OCI-LY7 (cell line): ENCODE data around the gene KATNAL2. TPM values are rescaled to one million over a fixed set of nuclear protein-coding genes. Genes with fewer than 3 reads are reported as not detected.
A peak's percentile ranks its signal among the peaks of the same experiment; 100 is the strongest.

Experiments
- BruUV-seq: library from RNA; stranded (reverse); fragments of 400-500 nt; replicated peaks from 2 replicates; lab custom pipeline; 2021; lab: Mats Ljungman, UMichigan
- CTCF ChIA-PET: fragments of 300-600 bp; sonication (Branson Sonifier 250); formaldehyde crosslinking; loops from one replicate; lab custom pipeline; 2022; ENCODE audit warnings: antibody characterized with exemption; ENCODE audit not compliant: unreplicated experiment; lab: Charles Lee
- POLR2A ChIA-PET: fragments of 300-600 bp; sonication (Branson Sonifier 250); formaldehyde crosslinking; loops from one replicate; lab custom pipeline; 2022; ENCODE audit warnings: antibody characterized with exemption; lab: Charles Lee
- DNase-seq: peaks from one replicate; pipeline ENCODE4 v3.0.0-alpha.2; 2015; ENCODE audit warnings: low spot score
- H2AFZ ChIP-seq: fragments of 200-600 bp; sonication (generic), shearing (Covaris generic); 2 replicates; pipeline ENCODE4 v1.6.1; 2014; ENCODE audit warnings: mild to moderate bottlenecking, antibody characterized with exemption, low read length, moderate library complexity
- H3K27ac ChIP-seq: fragments of 200-600 bp; sonication (generic); 2 replicates; pipeline ENCODE4 v1.5.1; 2014; ENCODE audit warnings: mixed run types, low read depth, mild to moderate bottlenecking, moderate library complexity, low read length, inconsistent platforms; ENCODE audit not compliant: poor library complexity, severe bottlenecking
- H3K36me3 ChIP-seq: fragments of 200-600 bp; sonication (generic); 2 replicates; pipeline ENCODE4 v1.6.1; 2014; ENCODE audit warnings: mild to moderate bottlenecking, antibody characterized with exemption, low read length, moderate library complexity, mixed read lengths; ENCODE audit not compliant: insufficient read depth
- H3K4me1 ChIP-seq: fragments of 200-600 bp; sonication (generic); 2 replicates; pipeline ENCODE4 v1.5.1; 2014; ENCODE audit warnings: mild to moderate bottlenecking, low read length; ENCODE audit not compliant: insufficient read depth, poor library complexity, severe bottlenecking
- H3K4me2 ChIP-seq: fragments of 200-600 bp; sonication (generic); 2 replicates; pipeline ENCODE4 v1.6.1; 2014; ENCODE audit warnings: mild to moderate bottlenecking, low read length
- H3K4me3 ChIP-seq: fragments of 200-600 bp; sonication (generic); 2 replicates; pipeline ENCODE4 v1.5.1; 2014; ENCODE audit warnings: mild to moderate bottlenecking, low read depth, low read length; ENCODE audit not compliant: poor library complexity, severe bottlenecking
- H3K79me2 ChIP-seq: fragments of 200-600 bp; sonication (generic); 2 replicates; pipeline ENCODE4 v1.6.1; 2016; ENCODE audit warnings: low read depth, mild to moderate bottlenecking, low read length, moderate library complexity, mixed read lengths; ENCODE audit not compliant: insufficient read depth
- H3K9me2 ChIP-seq: fragments of 200-600 bp; sonication (generic); 2 replicates; pipeline ENCODE4 v1.6.1; 2016; ENCODE audit warnings: mild to moderate bottlenecking, low read length, mixed read lengths; ENCODE audit not compliant: insufficient read depth
- H3K9me3 ChIP-seq: fragments of 200-600 bp; sonication (generic); 2 replicates; pipeline ENCODE4 v1.6.1; 2014; ENCODE audit warnings: mild to moderate bottlenecking, mixed run types, low read length, mixed read lengths
- H4K20me1 ChIP-seq: fragments of 200-600 bp; sonication (generic); 2 replicates; pipeline ENCODE4 v1.6.1; 2014; ENCODE audit warnings: mild to moderate bottlenecking, antibody characterized with exemption, low read length, moderate library complexity, mixed read lengths; ENCODE audit not compliant: insufficient read depth
- EZH2phosphoT487 ChIP-seq: fragments of 200-600 bp; sonication (generic); IDR thresholded peaks from 2 replicates; pipeline ENCODE4 v1.6.1; 2018; ENCODE audit warnings: low read depth, borderline replicate concordance, mild to moderate bottlenecking, mixed run types, antibody characterized with exemption, low read length, moderate library complexity, mixed read lengths
- intact Hi-C: fragments of 100-400 bp; cut with micrococcal nuclease; formaldehyde crosslinking; loops from one replicate; pipeline ENCODE4 v1.10.0; 2022; ENCODE audit not compliant: unreplicated experiment
- total RNA-seq, 2 experiments: library from RNA; depleted of rRNA in 1 of 2; stranded (reverse); fragments of >200 nt in 1 of 2; shearing (Covaris generic) in 1 of 2; gene quantifications; 2 replicates each; pipeline ENCODE4 v1.2.3, GENCODE V29; 2014 to 2022
- TF ChIP-seq, protein P1 (sequence below): fragments of 200-600 bp; sonication (generic); conservative IDR thresholded peaks from 2 replicates; pipeline ENCODE4 v1.5.1; 2014; ENCODE audit warnings: mild to moderate bottlenecking, antibody characterized with exemption, low read length, moderate library complexity, mixed read lengths

The KATNAL2 gene
- total RNA-seq, 2 experiments from 2014 or later, result 5.7 to 16.1 TPM

DNA sequence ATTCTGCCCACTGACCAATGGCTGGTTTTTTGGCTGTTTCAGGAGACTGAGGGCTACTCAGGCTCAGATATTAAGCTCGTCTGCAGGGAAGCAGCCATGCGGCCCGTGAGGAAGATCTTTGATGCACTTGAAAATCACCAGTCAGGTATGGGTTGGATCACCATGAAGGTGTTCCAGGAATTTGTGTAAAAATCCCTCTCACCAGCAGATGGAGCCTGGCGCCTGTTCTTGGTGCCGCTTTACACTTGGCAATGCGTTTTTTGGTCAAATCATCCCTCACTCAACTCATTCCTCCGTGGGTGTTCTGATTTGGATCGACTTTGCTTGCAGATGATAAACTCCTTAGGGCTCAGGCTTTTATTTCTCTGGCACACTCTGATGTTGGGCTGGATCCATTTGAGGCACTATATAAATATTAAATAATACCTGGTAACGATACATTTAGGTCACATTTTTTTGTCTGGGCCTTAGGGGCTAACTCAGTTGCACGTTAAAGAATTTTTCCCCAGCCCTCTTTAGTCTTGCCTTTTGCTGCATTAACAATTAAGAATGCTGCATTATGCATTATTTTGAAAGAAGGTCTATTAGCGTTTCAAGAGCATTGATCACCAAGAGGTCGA is 182.9 kb downstream of the KATNAL2 start:
- H3K79me2 ChIP-seq, result no peaks in the 10 kb centered on the region
- BruUV-seq, result no TSS peak
- intact Hi-C loops, result loop anchor here (1.0 kb wide), 1 partner anchor 105 kb away; no protein-coding TSS in a partner anchor

GRCh38 chr18:47108373-47108772 is 191.0 kb downstream of the KATNAL2 start:
- intact Hi-C loops, result no loop called here
- Histone ChIP-seq H2AFZ (no peak overlapping the region), H3K4me1 (no peaks in the 10 kb centered on the region), H3K9me3 (no peaks in the 10 kb centered on the region), H3K4me3 (no peak overlapping the region), H3K27ac (no peak overlapping the region), H3K4me2 (no peak overlapping the region), H4K20me1 (no peaks in the 10 kb centered on the region), H3K36me3 (no peaks in the 10 kb centered on the region; the same call in 1 of the 2 replicates), H3K79me2 (no peaks in the 10 kb centered on the region), H3K9me2 (no peaks in the 10 kb centered on the region)
- no TSS peak for BruUV-seq
- TF ChIP-seq EZH2phosphoT487, result no peak
- TF ChIP-seq, protein P1, sequence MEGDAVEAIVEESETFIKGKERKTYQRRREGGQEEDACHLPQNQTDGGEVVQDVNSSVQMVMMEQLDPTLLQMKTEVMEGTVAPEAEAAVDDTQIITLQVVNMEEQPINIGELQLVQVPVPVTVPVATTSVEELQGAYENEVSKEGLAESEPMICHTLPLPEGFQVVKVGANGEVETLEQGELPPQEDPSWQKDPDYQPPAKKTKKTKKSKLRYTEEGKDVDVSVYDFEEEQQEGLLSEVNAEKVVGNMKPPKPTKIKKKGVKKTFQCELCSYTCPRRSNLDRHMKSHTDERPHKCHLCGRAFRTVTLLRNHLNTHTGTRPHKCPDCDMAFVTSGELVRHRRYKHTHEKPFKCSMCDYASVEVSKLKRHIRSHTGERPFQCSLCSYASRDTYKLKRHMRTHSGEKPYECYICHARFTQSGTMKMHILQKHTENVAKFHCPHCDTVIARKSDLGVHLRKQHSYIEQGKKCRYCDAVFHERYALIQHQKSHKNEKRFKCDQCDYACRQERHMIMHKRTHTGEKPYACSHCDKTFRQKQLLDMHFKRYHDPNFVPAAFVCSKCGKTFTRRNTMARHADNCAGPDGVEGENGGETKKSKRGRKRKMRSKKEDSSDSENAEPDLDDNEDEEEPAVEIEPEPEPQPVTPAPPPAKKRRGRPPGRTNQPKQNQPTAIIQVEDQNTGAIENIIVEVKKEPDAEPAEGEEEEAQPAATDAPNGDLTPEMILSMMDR, result no peak
- no peak for DNase-seq
- ChIA-PET POLR2A (interaction anchor here (0.6 kb wide), 1 partner anchor 1455 kb away, joined by 3 read pairs; no protein-coding TSS in a partner anchor), CTCF (no interaction called here)

More for the DNA sequence above, 182.9 kb downstream of the KATNAL2 start:
- Histone ChIP-seq H3K4me1 (no peaks in the 10 kb centered on the region), H4K20me1 (no peaks in the 10 kb centered on the region), H3K36me3 (no peaks in the 10 kb centered on the region), H3K9me2 (no peaks in the 10 kb centered on the region), H3K4me2 (no peak overlapping the region), H2AFZ (no peak overlapping the region), H3K4me3 (no peak overlapping the region), H3K9me3 (no peaks in the 10 kb centered on the region), H3K27ac (no peak overlapping the region)
- POLR2A ChIA-PET, result no interaction called here
- TF ChIP-seq, protein P1, result peak; percentile 74
- TF ChIP-seq EZH2phosphoT487, result no peak
- CTCF ChIA-PET, result no interaction called here
- peak; percentile 33 for DNase-seq

- no peaks in the 10 kb centered on the region; the same call in 1 of the 2 replicates for H3K36me3 ChIP-seq
- H3K4me3 ChIP-seq, result no peak overlapping the region
- TF ChIP-seq, protein P1, result no peak
- TF ChIP-seq EZH2phosphoT487, result no peak
- no peak overlapping the region for H3K4me2 ChIP-seq
- H3K4me1 ChIP-seq, result no peaks in the 10 kb centered on the region
- no TSS peak for BruUV-seq
- ChIA-PET CTCF (no interaction called here), POLR2A (interaction anchor here (0.6 kb wide), 1 partner anchor 1454 kb away, joined by 3 read pairs; no protein-coding TSS in a partner anchor)
- DNase-seq, result no peak
- intact Hi-C loops, result no loop called here
- H4K20me1 ChIP-seq, result no peaks in the 10 kb centered on the region
- no peaks in the 10 kb centered on the region for H3K9me3 ChIP-seq
- no peaks in the 10 kb centered on the region for H3K9me2 ChIP-seq
- H2AFZ ChIP-seq, result no peak overlapping the region
- H3K27ac ChIP-seq, result no peak overlapping the region
- no peaks in the 10 kb centered on the region for H3K79me2 ChIP-seq
Measured at GRCh38 chr18:47108998-47109405, 191.6 kb downstream of the KATNAL2 start.
